Choroid plexus epithelial cell (primary cell): ENCODE results near the gene GTPBP4.

Source experiments
- DNase-seq: peaks from one replicate; pipeline ENCODE4 v3.0.0-alpha.2; 2010; ENCODE audit warnings: low read depth
- H3K4me3 ChIP-seq: 2 replicates; pipeline ENCODE4 v1.5.1; 2011; ENCODE audit warnings: low read depth, mild to moderate bottlenecking, control low read depth, low read length, moderate library complexity
- CTCF ChIP-seq: conservative IDR thresholded peaks from 2 replicates; pipeline ENCODE4 v1.5.1; 2011; ENCODE audit warnings: low read depth, mild to moderate bottlenecking, control low read depth, inconsistent platforms, low read length, moderate library complexity

The GTPBP4 gene

GRCh38 chr10:947881-948280 lies 40.4 kb upstream of the GTPBP4 start:
- DNase-seq: no peak
- no peak overlapping the region for H3K4me3 ChIP-seq
- no peak for TF ChIP-seq CTCF

GRCh38 chr10:948347-948746 lies 39.9 kb upstream of the GTPBP4 start:
- DNase-seq: no peak
- H3K4me3 ChIP-seq: no peak overlapping the region
- TF ChIP-seq CTCF: no peak

- TF ChIP-seq CTCF: no peak
- H3K4me3 ChIP-seq: no peak overlapping the region
- no peak for DNase-seq
These were observed 38.8 kb upstream of the GTPBP4 start for GRCh38 chr10:949446-949845.

GRCh38 chr10:953836-954235 lies 34.4 kb upstream of the GTPBP4 start:
- TF ChIP-seq CTCF: no peak
- no peak for DNase-seq
- no peak overlapping the region for H3K4me3 ChIP-seq

GRCh38 chr10:954396-954795 lies 33.8 kb upstream of the GTPBP4 start:
- H3K4me3 ChIP-seq: no peak overlapping the region
- no peak for DNase-seq
- TF ChIP-seq CTCF: no peak

- no peak for DNase-seq
- H3K4me3 ChIP-seq: no peak overlapping the region
- TF ChIP-seq CTCF: no peak
These were observed 33.0 kb upstream of the GTPBP4 start for GRCh38 chr10:955127-955819.

GRCh38 chr10:955820-956217 lies 32.4 kb upstream of the GTPBP4 start:
- TF ChIP-seq CTCF: no peak
- no peak for DNase-seq
- H3K4me3 ChIP-seq: no peak overlapping the region
